Measurements from ENCODE around the gene CD2BP2.

The CD2BP2 gene

GRCh38 chr16:30361180-30361579 lies 6.1 kb upstream of the CD2BP2 start:
- no peak for TF ChIP-seq CTCF (IDR thresholded peaks at IDR 0.05; ENCODE audit: extremely low read depth, missing control alignments)
- no peak for DNase-seq (ENCODE audit: low spot score)

- no peak for TF ChIP-seq CTCF (IDR thresholded peaks at IDR 0.05; ENCODE audit: extremely low read depth, missing control alignments)
- no peak for DNase-seq (ENCODE audit: low spot score)
These were observed 4.7 kb upstream of the CD2BP2 start for GRCh38 chr16:30359871-30360170.

- DNase-seq (ENCODE audit: low spot score), result no peak
These were observed 4.1 kb upstream of the CD2BP2 start for GRCh38 chr16:30358990-30359870.

GRCh38 chr16:30358577-30358936 lies 3.4 kb upstream of the CD2BP2 start:
- TF ChIP-seq CTCF (IDR thresholded peaks at IDR 0.05; ENCODE audit: extremely low read depth, missing control alignments), result no peak
- no peak for DNase-seq (ENCODE audit: low spot score)

More at GRCh38 chr16:30358990-30359870, 4.1 kb upstream of the CD2BP2 start:
- no peak for TF ChIP-seq CTCF (IDR thresholded peaks at IDR 0.05; ENCODE audit: extremely low read depth, missing control alignments)

- DNase-seq (ENCODE audit: low spot score), result no peak
- TF ChIP-seq CTCF (IDR thresholded peaks at IDR 0.05; ENCODE audit: extremely low read depth, missing control alignments), result no peak
These were observed 2.8 kb upstream of the CD2BP2 start for GRCh38 chr16:30357715-30358576.

- no peak for DNase-seq (ENCODE audit: low spot score)
- no peak for TF ChIP-seq CTCF (IDR thresholded peaks at IDR 0.05; ENCODE audit: extremely low read depth, missing control alignments)
These were observed 2.1 kb upstream of the CD2BP2 start for GRCh38 chr16:30357085-30357714.

All from GM20000 (cell line).